Measurements from ENCODE around the gene CYRIA.
A peak's percentile ranks its signal among the peaks of the same experiment; 100 is the strongest.

Gene CYRIA

DNA sequence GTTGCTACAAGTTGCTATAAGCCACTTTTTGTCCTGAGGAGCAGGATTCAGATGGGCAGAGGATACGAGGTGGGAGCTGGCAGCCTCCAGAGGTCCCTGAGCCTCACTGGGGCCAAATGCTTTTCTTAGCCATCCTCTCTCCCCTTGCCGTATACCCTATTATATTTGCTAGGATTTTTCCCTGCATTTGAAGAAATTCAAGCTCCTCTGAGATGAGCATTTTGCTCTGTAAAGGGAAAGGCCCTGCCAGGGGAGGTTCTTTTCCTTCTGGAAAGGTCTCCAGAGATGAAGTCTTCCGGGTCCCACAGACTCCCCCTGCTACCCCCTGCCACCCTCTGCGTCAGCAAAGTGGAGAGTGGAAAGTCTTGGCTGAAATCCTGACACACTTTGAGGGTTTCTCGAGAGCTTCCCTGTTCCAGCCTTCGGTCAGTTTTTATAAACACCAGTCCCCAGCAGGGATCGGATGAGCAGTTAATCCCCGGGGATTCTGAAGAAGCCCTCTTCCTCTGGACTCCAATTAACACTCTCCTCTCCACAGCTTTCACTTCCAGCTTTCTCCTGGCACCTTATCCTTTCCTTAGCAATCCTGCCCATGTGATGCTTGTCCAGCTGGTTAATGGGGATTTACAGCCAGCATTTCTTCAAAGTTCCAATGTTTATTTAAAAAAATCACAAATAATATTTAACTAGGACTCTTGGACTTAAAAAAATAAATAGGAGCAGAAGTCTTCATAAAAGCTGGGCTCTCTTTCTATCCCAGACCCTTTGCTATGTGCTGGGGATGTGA, 13.1 kb downstream of the CYRIA start:
- Histone ChIP-seq H2BK12ac (ENCODE audit: low read length) (no peak overlapping the region), H2BK5ac (ENCODE audit: low read depth, low read length, poor library complexity) (peak overlapping the region; percentile 21), H2BK120ac (ENCODE audit: insufficient read depth, low read length, poor library complexity) (peak overlapping the region; percentile 71), H3K4me2 (ENCODE audit: low read length) (no peak overlapping the region), H3K27me3 (ENCODE audit: insufficient read depth, low read length) (no peaks in the 10 kb centered on the region), H3K79me2 (ENCODE audit: control insufficient read depth, insufficient read depth, low read length, poor library complexity) (no peaks in the 10 kb centered on the region), H3K36me3 (ENCODE audit: control insufficient read depth in 1 of 2, insufficient read depth in 2 of 2, low read length in 2 of 2) (no peaks in the 10 kb centered on the region), H3K79me1 (ENCODE audit: low read length) (peaks cover 9% of the 10 kb centered on the region), H4K91ac (ENCODE audit: low read depth, low read length) (peak overlapping the region; percentile 64), H3K9me3 (ENCODE audit: insufficient read depth, low read depth, low read length) (no peaks in the 10 kb centered on the region), H3K4me1 (ENCODE audit: control insufficient read depth in 1 of 2, insufficient read depth in 2 of 2, low read length in 2 of 2) (peaks cover 8 to 11% of the 10 kb centered on the region in 2 experiments), H4K8ac (ENCODE audit: low read depth, low read length) (no peak overlapping the region), H3K18ac (ENCODE audit: low read length) (peak overlapping the region; percentile 14), H2AK5ac (ENCODE audit: low read length) (no peak overlapping the region), H3K4ac (ENCODE audit: low read depth, low read length) (peak overlapping the region; percentile 15), H3K4me3 (ENCODE audit: low read depth, low read length) (no peak overlapping the region), H3K14ac (ENCODE audit: low read length) (no peak overlapping the region), H3K27ac (ENCODE audit: low read depth, low read length) (no peak overlapping the region), H2AFZ (ENCODE audit: insufficient read depth, low read length, poor library complexity) (peak overlapping the region; percentile 6), H3K9ac (ENCODE audit: low read length) (no peak overlapping the region), H4K12ac (ENCODE audit: low read depth, low read length) (no peak overlapping the region), H3K23ac (ENCODE audit: low read length) (no peak overlapping the region)
- DNase-seq: no peak
- no CpG with 5 or more reads among the region's 8 CpGs for WGBS (ENCODE audit: extremely low coverage, insufficient coverage, insufficient read length)

DNA sequence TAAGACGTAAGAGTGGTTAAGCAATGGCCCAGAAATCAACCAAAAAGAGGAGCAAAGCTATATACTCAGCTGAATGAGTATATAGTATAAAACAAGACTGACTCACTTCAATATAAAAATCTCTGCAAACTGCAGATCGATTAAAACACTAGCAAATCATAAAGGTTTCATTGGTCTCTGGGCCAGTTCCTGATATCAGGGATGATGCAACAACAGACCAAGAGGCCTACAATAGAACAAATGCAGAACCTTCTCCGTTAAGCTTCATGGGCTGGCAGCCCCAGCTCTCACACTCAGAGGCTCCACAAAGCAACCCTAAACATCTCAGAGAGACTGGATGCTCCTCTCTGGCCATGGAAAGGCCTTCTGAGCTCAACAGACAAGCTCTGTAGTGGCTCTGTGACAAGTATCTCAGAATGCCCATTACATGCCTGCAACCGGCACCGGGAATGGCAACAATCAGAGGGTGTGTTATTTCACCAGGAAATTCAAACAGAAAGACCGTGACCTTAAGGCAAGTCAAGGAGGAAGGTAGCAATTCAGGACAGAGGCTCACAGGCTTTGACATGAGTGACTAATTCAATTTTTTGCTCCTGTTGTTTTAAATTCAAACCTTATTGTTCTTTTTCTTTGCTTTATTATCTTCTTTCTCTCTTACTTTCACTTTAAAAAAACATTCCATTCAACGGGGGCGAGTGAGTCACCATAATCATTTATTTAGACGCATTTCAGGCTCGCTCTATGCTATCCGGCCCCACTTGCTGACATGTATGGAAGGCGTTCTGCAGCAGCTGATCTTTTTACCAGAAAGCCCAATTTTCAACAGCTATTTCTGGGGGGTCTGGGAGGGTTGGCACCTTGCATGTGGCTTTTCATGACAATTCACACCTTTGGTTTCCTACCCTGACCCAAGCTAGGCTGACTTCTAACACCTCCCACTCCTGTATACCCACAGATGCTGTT, 15.1 kb downstream of the CYRIA start:
- Histone ChIP-seq H3K4ac (ENCODE audit: low read depth, low read length) (no peak overlapping the region), H4K8ac (ENCODE audit: low read depth, low read length) (no peak overlapping the region), H3K9ac (ENCODE audit: low read length) (no peak overlapping the region), H2BK12ac (ENCODE audit: low read length) (no peak overlapping the region), H4K91ac (ENCODE audit: low read depth, low read length) (no peak overlapping the region), H3K79me2 (ENCODE audit: control insufficient read depth, insufficient read depth, low read length, poor library complexity) (no peaks in the 10 kb centered on the region), H3K79me1 (ENCODE audit: low read length) (peaks cover 12% of the 10 kb centered on the region), H3K14ac (ENCODE audit: low read length) (no peak overlapping the region), H3K4me1 (ENCODE audit: control insufficient read depth in 1 of 2, insufficient read depth in 2 of 2, low read length in 2 of 2) (peaks cover 8 to 12% of the 10 kb centered on the region in 2 experiments), H3K36me3 (ENCODE audit: control insufficient read depth in 1 of 2, insufficient read depth in 2 of 2, low read length in 2 of 2) (no peaks in the 10 kb centered on the region), H3K27me3 (ENCODE audit: insufficient read depth, low read length) (no peaks in the 10 kb centered on the region), H2BK5ac (ENCODE audit: low read depth, low read length, poor library complexity) (no peak overlapping the region), H3K9me3 (ENCODE audit: insufficient read depth, low read depth, low read length) (no peaks in the 10 kb centered on the region), H3K4me2 (ENCODE audit: low read length) (no peak overlapping the region), H3K27ac (ENCODE audit: low read depth, low read length) (no peak overlapping the region), H3K18ac (ENCODE audit: low read length) (no peak overlapping the region), H2BK120ac (ENCODE audit: insufficient read depth, low read length, poor library complexity) (no peak overlapping the region), H4K12ac (ENCODE audit: low read depth, low read length) (no peak overlapping the region), H2AK5ac (ENCODE audit: low read length) (no peak overlapping the region), H2AFZ (ENCODE audit: insufficient read depth, low read length, poor library complexity) (no peak overlapping the region), H3K23ac (ENCODE audit: low read length) (no peak overlapping the region), H3K4me3 (ENCODE audit: low read depth, low read length) (no peak overlapping the region)
- peak in 1 of 2 donors; percentile 31 for DNase-seq
- WGBS (ENCODE audit: extremely low coverage, insufficient coverage, insufficient read length): 100% methylated on average over 1 of the region's 12 CpGs

DNA sequence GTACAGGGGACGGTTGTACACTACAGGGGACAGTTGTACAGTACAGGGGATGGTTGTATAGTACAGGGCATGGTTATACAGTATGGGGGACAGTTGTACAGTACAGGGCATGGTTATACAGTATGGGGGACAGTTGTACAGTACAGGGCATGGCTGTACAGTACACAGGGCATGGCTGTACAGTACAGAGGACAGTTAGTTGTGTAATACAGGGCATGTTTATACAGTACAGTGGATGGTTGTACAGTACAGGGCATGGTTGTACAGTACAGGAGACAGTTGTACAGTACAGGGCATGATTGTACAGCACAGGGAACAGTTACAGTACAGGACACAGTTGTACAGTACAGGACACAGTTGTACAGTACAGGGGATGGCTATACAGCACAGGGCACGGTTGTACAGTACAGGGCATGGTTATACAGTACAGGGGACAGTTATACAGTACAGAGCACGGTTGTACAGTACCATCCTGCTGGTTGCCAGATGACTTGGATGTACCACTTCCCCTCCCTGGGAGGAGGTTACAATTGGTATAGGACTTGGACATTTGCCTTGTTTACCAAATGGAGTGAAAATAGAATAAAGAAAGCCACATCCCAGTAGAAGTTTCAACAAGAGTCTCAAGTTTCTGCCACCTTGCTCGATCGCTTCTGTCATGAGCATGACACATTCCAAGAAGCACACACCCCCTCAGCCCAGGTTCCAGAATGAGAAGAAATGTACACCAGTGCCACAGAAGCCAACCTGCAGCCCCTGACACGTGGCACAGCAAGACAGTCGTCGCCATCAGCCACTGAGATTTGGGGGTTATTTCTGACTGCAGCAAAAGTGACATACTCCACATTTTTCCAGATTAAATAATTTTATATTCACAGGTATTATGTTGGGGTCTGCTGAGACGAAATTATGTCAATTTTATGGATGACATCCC, 16.0 kb downstream of the CYRIA start:
- no peak overlapping the region for H3K23ac ChIP-seq (ENCODE audit: low read length)
- no peak overlapping the region for H4K91ac ChIP-seq (ENCODE audit: low read depth, low read length)
- H3K79me2 ChIP-seq (ENCODE audit: control insufficient read depth, insufficient read depth, low read length, poor library complexity): no peaks in the 10 kb centered on the region
- H4K12ac ChIP-seq (ENCODE audit: low read depth, low read length): no peak overlapping the region
- DNase-seq: no peak
- H3K14ac ChIP-seq (ENCODE audit: low read length): no peak overlapping the region
- H3K18ac ChIP-seq (ENCODE audit: low read length): no peak overlapping the region
- H4K8ac ChIP-seq (ENCODE audit: low read depth, low read length): no peak overlapping the region
- H3K79me1 ChIP-seq (ENCODE audit: low read length): peaks cover 12% of the 10 kb centered on the region
- no peaks in the 10 kb centered on the region for H3K9me3 ChIP-seq (ENCODE audit: insufficient read depth, low read depth, low read length)
- no peak overlapping the region for H3K4ac ChIP-seq (ENCODE audit: low read depth, low read length)
- no peak overlapping the region for H2BK120ac ChIP-seq (ENCODE audit: insufficient read depth, low read length, poor library complexity)
- H3K27me3 ChIP-seq (ENCODE audit: insufficient read depth, low read length): no peaks in the 10 kb centered on the region
- H3K4me3 ChIP-seq (ENCODE audit: low read depth, low read length): no peak overlapping the region
- peaks cover 3 to 6% of the 10 kb centered on the region in 2 experiments for H3K4me1 ChIP-seq (ENCODE audit: control insufficient read depth in 1 of 2, insufficient read depth in 2 of 2, low read length in 2 of 2)
- H3K27ac ChIP-seq (ENCODE audit: low read depth, low read length): no peak overlapping the region
- H2AK5ac ChIP-seq (ENCODE audit: low read length): no peak overlapping the region
- no peak overlapping the region for H3K9ac ChIP-seq (ENCODE audit: low read length)
- H3K36me3 ChIP-seq (ENCODE audit: control insufficient read depth in 1 of 2, insufficient read depth in 2 of 2, low read length in 2 of 2): no peaks in the 10 kb centered on the region
- no peak overlapping the region for H2BK5ac ChIP-seq (ENCODE audit: low read depth, low read length, poor library complexity)
- no peak overlapping the region for H2BK12ac ChIP-seq (ENCODE audit: low read length)
- H2AFZ ChIP-seq (ENCODE audit: insufficient read depth, low read length, poor library complexity): no peak overlapping the region
- WGBS (ENCODE audit: extremely low coverage, insufficient coverage, insufficient read length): no CpG with 5 or more reads among the region's 9 CpGs
- no peak overlapping the region for H3K4me2 ChIP-seq (ENCODE audit: low read length)
